Measurements from ENCODE around the gene TMEM114.

TMEM114 gene

GRCh38 chr16:8594149-8594666, 3.9 kb upstream of the TMEM114 start:
- no peaks in the 10 kb centered on the region for H3K36me3 ChIP-seq (ENCODE audit: control insufficient read depth, insufficient read depth, low read length)
- H3K27me3 ChIP-seq (replicated peaks; ENCODE audit: control insufficient read depth, insufficient read depth, low read length) = no peaks in the 10 kb centered on the region; the same call in 1 of the 2 replicates
- DNase-seq (ENCODE audit: extremely low read depth, insufficient read length) = no peak
- TF ChIP-seq, protein P1, sequence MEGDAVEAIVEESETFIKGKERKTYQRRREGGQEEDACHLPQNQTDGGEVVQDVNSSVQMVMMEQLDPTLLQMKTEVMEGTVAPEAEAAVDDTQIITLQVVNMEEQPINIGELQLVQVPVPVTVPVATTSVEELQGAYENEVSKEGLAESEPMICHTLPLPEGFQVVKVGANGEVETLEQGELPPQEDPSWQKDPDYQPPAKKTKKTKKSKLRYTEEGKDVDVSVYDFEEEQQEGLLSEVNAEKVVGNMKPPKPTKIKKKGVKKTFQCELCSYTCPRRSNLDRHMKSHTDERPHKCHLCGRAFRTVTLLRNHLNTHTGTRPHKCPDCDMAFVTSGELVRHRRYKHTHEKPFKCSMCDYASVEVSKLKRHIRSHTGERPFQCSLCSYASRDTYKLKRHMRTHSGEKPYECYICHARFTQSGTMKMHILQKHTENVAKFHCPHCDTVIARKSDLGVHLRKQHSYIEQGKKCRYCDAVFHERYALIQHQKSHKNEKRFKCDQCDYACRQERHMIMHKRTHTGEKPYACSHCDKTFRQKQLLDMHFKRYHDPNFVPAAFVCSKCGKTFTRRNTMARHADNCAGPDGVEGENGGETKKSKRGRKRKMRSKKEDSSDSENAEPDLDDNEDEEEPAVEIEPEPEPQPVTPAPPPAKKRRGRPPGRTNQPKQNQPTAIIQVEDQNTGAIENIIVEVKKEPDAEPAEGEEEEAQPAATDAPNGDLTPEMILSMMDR (IDR thresholded peaks at IDR 0.05; ENCODE audit: insufficient read depth, low read length, poor library complexity, severe bottlenecking) = no peak
- H3K4me3 ChIP-seq (replicated peaks; ENCODE audit: low read depth, low read length) = no peak overlapping the region

- peaks cover 2% of the 10 kb centered on the region for H3K27me3 ChIP-seq (replicated peaks; ENCODE audit: control insufficient read depth, insufficient read depth, low read length)
- no peaks in the 10 kb centered on the region for H3K36me3 ChIP-seq (ENCODE audit: control insufficient read depth, insufficient read depth, low read length)
- TF ChIP-seq, protein P1 (IDR thresholded peaks at IDR 0.05; ENCODE audit: insufficient read depth, low read length, poor library complexity, severe bottlenecking) = no peak
- DNase-seq (ENCODE audit: extremely low read depth, insufficient read length) = no peak
- H3K4me3 ChIP-seq (replicated peaks; ENCODE audit: low read depth, low read length) = no peak overlapping the region
Observed at GRCh38 chr16:8591451-8591850, 1.1 kb upstream of the TMEM114 start.

DNA sequence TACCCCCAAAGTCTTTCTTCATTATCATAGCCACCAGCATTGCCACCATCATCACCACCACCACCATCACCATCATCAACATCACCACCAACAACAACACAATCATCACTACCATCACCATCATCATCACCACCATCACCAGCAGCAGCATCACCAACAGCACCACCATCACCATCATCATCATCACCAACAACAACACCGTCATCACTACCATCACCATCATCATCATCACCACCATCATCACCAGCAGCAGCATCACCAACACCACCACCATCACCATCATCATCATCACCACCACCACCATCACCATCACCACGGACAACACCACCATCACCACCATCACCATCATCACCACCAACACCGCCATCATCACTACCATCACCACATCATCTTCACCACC, 500 bp upstream of the TMEM114 start:
- Histone ChIP-seq H3K27me3 (replicated peaks; ENCODE audit: control insufficient read depth, insufficient read depth, low read length) (peaks cover 2% of the 10 kb centered on the region), H3K36me3 (ENCODE audit: control insufficient read depth, insufficient read depth, low read length) (no peaks in the 10 kb centered on the region)

DNA sequence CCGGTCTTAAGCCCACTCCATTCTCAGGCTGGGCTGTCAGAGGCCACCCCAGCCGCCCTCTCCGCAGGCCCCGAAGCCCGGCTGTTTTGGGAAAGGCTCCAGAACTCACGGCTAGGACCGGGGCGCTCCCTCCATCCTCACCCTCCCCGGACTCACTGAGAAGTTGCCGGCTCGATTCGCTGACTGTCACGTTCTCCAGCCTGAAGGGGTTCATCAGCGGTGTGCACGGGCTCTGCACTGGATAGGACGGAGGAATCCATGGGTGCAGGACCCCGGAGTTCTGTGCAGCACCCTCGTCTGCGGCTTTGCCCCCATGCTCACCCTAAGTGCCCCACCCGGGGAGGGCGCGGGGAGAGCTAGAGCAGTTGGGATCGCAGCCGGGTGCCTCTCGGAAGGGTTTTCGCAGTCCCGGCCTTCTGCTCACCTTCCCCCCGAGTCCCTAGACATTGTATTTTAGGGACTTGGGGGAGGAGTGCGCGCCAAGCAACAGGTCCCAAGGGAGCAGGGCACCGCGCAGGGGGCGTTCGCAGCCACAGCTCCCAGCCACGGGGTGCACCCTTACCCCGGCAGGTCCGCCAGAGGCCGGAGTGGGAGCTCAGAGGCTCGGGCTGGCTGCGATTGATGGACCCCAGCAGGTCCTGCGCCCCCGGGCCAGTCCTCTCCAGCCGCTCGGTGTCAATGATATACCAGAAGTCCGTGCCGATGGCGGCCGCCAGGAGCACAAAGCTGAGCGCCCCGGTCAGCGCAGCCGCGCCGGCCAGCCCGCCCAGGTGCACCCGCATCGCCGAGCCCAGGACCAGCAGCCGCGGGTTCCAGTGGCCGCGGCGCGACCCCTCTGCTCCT, 1.0 kb downstream of the TMEM114 start:
- H3K27me3 ChIP-seq (replicated peaks; ENCODE audit: control insufficient read depth, insufficient read depth, low read length) = peaks cover 2% of the 10 kb centered on the region
- H3K4me3 ChIP-seq (replicated peaks; ENCODE audit: low read depth, low read length) = no peak overlapping the region
- TF ChIP-seq, protein P1 (IDR thresholded peaks at IDR 0.05; ENCODE audit: insufficient read depth, low read length, poor library complexity, severe bottlenecking) = no peak
- DNase-seq (ENCODE audit: extremely low read depth, insufficient read length) = no peak
- no peaks in the 10 kb centered on the region for H3K36me3 ChIP-seq (ENCODE audit: control insufficient read depth, insufficient read depth, low read length)

More for the DNA sequence above, 500 bp upstream of the TMEM114 start:
- H3K4me3 ChIP-seq (replicated peaks; ENCODE audit: low read depth, low read length) = no peak overlapping the region
- DNase-seq (ENCODE audit: extremely low read depth, insufficient read length) = no peak
- TF ChIP-seq, protein P1 (IDR thresholded peaks at IDR 0.05; ENCODE audit: insufficient read depth, low read length, poor library complexity, severe bottlenecking) = no peak

DNA sequence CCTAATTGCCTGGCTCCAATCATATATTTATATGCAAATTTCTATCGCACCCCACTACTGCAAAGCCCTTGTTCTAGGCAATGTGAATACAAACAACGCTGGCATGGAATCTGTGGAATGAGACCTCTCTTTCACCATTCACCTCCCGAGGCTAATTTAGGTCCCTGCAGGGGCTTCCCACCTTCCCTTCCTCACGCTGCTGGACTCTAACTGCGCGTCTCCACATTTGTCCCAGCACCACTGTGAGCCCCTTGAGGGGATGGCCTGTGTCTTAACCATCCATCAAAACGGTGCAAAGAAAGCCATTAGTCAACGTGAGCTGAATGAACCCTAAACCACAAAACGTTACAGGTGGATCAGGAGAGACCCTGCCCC, 1.6 kb downstream of the TMEM114 start:
- no peak overlapping the region for H3K4me3 ChIP-seq (replicated peaks; ENCODE audit: low read depth, low read length)
- H3K36me3 ChIP-seq (ENCODE audit: control insufficient read depth, insufficient read depth, low read length) = no peaks in the 10 kb centered on the region
- H3K27me3 ChIP-seq (replicated peaks; ENCODE audit: control insufficient read depth, insufficient read depth, low read length) = peaks cover 2% of the 10 kb centered on the region
- TF ChIP-seq, protein P1 (IDR thresholded peaks at IDR 0.05; ENCODE audit: insufficient read depth, low read length, poor library complexity, severe bottlenecking) = no peak
- DNase-seq (ENCODE audit: extremely low read depth, insufficient read length) = no peak

Measured in GM06990 (cell line).